ENCODE results near the gene LY6G5C.

Gene LY6G5C

GRCh38 chr6:31727034-31727716 is 46.3 kb upstream of the LY6G5C start:
- no peak for DNase-seq (ENCODE audit: low read depth)
- H3K4me3 ChIP-seq (ENCODE audit: low read length) = no peak overlapping the region
- no peak for TF ChIP-seq CTCF (conservative IDR thresholded peaks at IDR 0.05; ENCODE audit: low read depth, low read length)

- DNase-seq (ENCODE audit: low read depth) = no peak
- no peak for TF ChIP-seq CTCF (conservative IDR thresholded peaks at IDR 0.05; ENCODE audit: low read depth, low read length)
- no peak overlapping the region for H3K4me3 ChIP-seq (ENCODE audit: low read length)
Observed at GRCh38 chr6:31725502-31726350, 44.9 kb upstream of the LY6G5C start.

GRCh38 chr6:31723980-31724691 is 43.3 kb upstream of the LY6G5C start:
- H3K4me3 ChIP-seq (ENCODE audit: low read length) = no peak overlapping the region
- no peak for TF ChIP-seq CTCF (conservative IDR thresholded peaks at IDR 0.05; ENCODE audit: low read depth, low read length)

GRCh38 chr6:31723245-31723979 is 42.5 kb upstream of the LY6G5C start, which contains the start of gene MPIG6B:
Gene MPIG6B (plus strand): TSS chr6:31723373. CDS start chr6:31723384, 11 bp downstream.
- TF ChIP-seq CTCF (conservative IDR thresholded peaks at IDR 0.05; ENCODE audit: low read depth, low read length) = no peak
- DNase-seq (ENCODE audit: low read depth) = no peak
- no peak within 1 kb of the TSS for H3K4me3 ChIP-seq (ENCODE audit: low read length)

More at GRCh38 chr6:31723980-31724691, 43.3 kb upstream of the LY6G5C start:
- no peak for DNase-seq (ENCODE audit: low read depth)

DNA sequence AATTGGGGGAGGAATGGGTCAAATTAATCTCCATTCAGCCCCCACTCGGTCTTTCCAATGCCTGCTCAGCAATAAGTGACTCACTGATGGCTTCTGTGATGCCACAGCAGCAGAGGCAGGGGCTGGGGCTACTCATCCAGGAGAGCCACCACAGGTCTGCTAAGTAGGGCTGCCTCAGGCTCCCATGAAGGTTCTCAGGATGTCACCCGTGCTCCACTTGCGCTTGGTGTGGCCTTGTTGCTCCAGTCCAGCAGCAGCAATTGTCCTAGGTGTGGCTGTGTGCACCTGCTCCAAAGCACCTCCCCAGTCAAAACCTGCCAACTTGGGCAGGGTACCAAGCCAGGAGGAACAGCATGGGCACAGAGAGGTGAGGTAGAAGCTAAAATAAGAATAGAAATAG is 41.3 kb upstream of the LY6G5C start:
- no peak overlapping the region for H3K4me3 ChIP-seq (ENCODE audit: low read length)
- no peak for TF ChIP-seq CTCF (conservative IDR thresholded peaks at IDR 0.05; ENCODE audit: low read depth, low read length)
- DNase-seq (ENCODE audit: low read depth) = no peak

GRCh38 chr6:31721351-31722020 is 40.6 kb upstream of the LY6G5C start, which contains the start of gene LY6G6C:
Gene LY6G6C (minus strand): TSS chr6:31721746. CDS start chr6:31721679, 67 bp downstream.
- no peak within 1 kb of the TSS for H3K4me3 ChIP-seq (ENCODE audit: low read length)
- no peak for DNase-seq (ENCODE audit: low read depth)
- TF ChIP-seq CTCF (conservative IDR thresholded peaks at IDR 0.05; ENCODE audit: low read depth, low read length) = no peak
